GM19023 (cell line): ENCODE measurements around the gene SLC17A7.

Experiments
- ATAC-seq: cut with Tn5 transposase; IDR thresholded peaks from one replicate; pipeline ENCODE4 v1.9.1; 2021; ENCODE audit warnings: mild to moderate bottlenecking, moderate library complexity; ENCODE audit not compliant: unreplicated experiment

SLC17A7 gene

DNA sequence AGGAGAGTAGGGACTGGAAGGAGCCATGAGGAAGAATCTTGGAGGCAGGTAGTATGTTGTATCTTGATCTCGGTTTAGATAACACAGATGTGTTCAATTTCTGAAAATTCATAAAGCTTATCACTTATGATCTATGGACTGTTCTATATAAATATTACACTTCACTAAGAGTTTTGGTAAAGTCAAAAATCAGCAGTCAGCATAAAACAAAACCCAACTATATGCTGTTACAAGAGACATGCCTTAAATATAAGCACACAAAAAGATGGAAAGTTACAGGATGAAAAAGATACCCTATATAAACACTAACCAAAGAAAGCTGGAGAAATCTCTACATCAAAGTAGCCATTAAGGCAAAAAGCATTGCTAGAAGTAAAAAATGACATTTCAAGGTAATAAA is 57.7 kb downstream of the SLC17A7 start:
- ATAC-seq, result no peak

DNA sequence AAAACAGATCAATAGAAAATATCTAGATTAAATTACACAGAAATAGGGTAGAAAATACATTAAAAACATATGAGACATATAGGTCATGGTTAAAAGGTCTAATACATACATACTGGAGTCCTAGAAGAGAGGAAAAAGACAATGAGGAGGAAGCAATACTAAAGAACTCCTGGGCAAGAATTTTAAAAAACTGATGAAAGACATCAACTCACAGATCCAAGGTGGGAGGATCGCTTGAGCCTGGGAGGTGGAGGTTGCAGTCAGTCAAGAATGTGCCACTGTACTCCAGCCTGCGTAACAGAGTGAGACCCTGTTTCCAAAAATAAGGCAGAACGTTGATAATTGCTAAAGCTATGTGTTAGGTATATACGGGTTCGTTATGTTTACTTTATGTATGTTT is 58.7 kb downstream of the SLC17A7 start:
- no peak for ATAC-seq

DNA sequence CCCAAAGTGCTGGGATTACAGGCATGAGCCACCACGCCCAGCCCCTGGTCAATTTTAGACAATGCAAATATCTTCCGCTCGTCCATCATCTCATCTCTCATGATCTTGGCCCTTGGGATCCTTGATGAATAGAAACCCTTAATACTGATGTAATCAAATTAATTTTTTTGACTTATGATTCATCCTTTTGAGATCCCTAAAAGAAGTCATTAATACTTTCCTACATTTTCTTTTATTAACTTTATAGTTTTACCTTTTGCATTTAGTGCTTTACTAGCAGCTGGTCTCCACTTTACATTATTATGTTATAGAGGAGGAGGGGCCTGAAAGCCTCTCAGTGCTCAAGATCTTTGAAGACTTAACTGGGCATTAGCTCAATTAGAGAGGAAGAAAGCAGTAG is 60.9 kb downstream of the SLC17A7 start:
- ATAC-seq, result no peak
